ENCODE results near the gene CERS2. TPM values are rescaled to one million over a fixed set of nuclear protein-coding genes. Genes with fewer than 3 reads are reported as not detected.

CERS2 gene
- total RNA-seq, 1 experiment from 2014 or later, result 68.8 TPM

GRCh38 chr1:150999051-150999674 is 24.5 kb upstream of the CERS2 start:
- in situ Hi-C loops (cut with HindIII; ENCODE audit: low sequenced_read_pairs), result no loop called here
- DNase-seq (ENCODE audit: low spot score), result no peak

DNA sequence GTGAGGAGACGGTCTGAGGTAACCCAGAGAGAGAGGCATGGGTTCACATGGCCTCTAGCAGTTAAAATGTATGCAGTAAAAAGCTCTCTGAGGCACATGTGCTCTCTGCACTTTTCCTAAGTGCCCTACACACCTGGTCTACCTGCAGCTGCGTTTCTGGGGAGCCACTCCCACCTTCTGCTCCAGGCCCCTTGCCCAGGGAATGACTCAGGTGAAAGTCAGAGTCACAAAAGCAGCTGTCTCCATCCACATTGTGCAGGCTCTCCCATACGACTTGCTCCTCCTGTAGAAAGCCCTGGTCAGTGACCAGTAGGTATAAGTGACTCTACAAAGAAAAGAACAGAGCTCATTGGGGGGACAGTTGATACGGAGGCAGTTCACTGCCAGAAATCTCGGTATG is 23.3 kb upstream of the CERS2 start:
- in situ Hi-C loops (cut with HindIII; ENCODE audit: low sequenced_read_pairs), result no loop called here
- DNase-seq (ENCODE audit: low spot score), result no peak

DNA sequence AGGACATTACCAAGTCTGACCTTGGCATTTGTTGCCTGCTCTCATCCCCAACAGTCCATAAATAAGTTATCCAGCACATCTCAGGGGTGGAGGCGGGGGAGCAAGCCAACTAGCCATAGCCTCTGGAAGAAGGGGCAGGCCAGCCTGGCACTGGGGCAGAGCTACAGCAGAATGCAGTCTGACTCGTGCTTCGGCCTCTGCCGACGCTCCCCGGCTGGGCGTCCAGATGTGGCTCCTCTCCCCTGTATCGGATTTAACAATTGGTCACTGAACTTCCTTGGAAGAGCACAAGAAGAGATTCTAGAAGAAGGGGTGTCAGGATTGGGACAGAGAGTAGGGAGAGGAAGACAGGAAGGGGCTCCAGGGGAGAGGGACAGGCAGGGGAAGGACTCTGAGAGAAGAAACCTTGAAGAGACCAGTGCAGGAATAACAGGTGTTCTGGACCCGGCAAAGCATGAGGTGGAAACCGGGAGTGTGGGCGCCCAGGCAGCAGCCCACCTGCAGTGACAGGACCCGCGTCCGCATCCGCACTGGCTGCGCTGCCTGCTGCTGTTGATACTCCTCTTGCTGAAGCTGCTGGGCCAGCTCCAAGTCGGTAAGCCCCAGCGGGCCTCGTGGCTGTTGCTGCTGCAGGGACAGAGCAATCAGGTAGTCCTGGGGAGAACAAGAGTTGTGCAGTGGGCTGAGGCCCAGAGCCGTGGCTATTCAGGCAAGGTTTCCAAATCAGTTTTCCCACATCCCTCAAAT is 22.7 kb upstream of the CERS2 start:
- in situ Hi-C loops (cut with HindIII; ENCODE audit: low sequenced_read_pairs), result no loop called here

GRCh38 chr1:150995896-150996295 is 21.3 kb upstream of the CERS2 start:
- DNase-seq (ENCODE audit: low spot score), result peak; percentile 63
- in situ Hi-C loops (cut with HindIII; ENCODE audit: low sequenced_read_pairs), result no loop called here

More for the DNA sequence above, 22.7 kb upstream of the CERS2 start:
- DNase-seq (ENCODE audit: low spot score), result no peak

GRCh38 chr1:150995460-150995859 is 20.8 kb upstream of the CERS2 start:
- in situ Hi-C loops (cut with HindIII; ENCODE audit: low sequenced_read_pairs), result no loop called here

DNA sequence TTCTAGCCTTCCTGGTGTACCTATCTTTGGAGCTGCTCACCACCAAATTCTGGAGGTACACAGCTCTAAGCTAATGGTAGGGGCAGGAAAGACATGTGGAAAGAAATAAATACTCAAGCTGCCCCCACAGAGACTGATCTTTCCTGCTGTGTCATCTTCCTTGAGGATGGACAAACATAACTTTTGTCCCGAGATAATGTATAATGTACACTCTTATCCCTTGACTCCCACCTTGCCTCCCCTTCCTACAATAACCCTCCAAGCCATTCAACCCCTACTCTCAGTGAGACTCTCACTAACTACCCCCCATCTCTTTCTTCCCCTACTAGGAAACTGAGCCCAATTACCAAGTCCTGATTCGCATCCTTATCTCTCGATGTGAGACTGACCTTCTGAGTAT is 19.6 kb upstream of the CERS2 start:
- in situ Hi-C loops (cut with HindIII; ENCODE audit: low sequenced_read_pairs), result no loop called here
- no peak for DNase-seq (ENCODE audit: low spot score)

More at GRCh38 chr1:150995460-150995859, 20.8 kb upstream of the CERS2 start:
- no peak for DNase-seq (ENCODE audit: low spot score)

DNA sequence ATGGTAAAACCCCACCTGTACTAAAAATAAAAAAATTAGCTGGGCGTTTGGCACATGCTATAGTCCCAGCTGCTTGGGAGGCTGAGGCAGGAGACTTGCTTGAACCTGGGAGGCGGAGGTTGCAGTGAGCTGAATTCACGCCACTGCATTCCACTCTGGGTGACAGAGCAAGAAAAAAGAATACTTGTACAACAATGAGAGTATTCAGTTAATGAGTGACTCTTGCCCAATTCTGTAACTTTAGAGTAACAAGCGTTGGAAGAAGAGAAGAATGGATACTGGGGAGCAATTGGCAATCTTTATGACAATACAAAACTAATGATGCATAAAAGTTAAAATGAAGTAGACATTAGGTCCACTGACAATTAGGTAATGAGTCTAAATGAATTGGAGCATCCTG is 18.0 kb upstream of the CERS2 start:
- in situ Hi-C loops (cut with HindIII; ENCODE audit: low sequenced_read_pairs), result no loop called here
- no peak for DNase-seq (ENCODE audit: low spot score)

- in situ Hi-C loops (cut with HindIII; ENCODE audit: low sequenced_read_pairs), result no loop called here
- no peak for DNase-seq (ENCODE audit: low spot score)
These were observed 13.3 kb upstream of the CERS2 start for GRCh38 chr1:150987924-150988323.

DNA sequence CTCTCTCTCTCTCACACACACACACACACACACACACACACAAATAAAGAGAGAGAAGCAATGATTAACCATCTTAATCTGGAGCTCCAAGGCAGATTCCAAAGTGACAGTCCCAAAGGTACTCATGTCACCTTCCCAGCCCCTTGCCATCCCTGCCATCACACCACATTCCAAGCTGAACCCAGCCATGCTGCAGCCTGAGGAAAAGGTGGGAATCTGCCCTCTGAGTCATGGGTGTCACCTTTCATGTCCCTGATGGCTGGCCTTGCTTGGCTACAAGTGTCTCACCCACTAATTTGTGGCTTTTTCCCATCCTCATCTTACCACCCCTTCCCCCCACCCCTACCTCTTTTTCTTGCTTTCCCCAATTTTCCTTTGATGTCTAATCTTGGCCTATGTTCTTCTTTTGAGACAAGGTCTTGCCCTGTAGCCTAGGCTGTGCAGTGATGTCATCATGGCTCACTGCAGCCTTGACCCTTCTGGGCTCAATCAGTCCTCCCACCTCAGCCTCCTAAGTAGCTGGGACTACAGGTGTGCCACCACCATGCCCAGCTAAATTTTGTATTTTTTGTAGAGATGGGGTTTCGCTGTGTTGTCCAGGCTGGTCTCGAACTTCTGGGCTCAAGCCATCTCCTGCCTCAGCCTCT is 10.7 kb upstream of the CERS2 start:
- DNase-seq (ENCODE audit: low spot score), result no peak
- in situ Hi-C loops (cut with HindIII; ENCODE audit: low sequenced_read_pairs), result no loop called here

DNA sequence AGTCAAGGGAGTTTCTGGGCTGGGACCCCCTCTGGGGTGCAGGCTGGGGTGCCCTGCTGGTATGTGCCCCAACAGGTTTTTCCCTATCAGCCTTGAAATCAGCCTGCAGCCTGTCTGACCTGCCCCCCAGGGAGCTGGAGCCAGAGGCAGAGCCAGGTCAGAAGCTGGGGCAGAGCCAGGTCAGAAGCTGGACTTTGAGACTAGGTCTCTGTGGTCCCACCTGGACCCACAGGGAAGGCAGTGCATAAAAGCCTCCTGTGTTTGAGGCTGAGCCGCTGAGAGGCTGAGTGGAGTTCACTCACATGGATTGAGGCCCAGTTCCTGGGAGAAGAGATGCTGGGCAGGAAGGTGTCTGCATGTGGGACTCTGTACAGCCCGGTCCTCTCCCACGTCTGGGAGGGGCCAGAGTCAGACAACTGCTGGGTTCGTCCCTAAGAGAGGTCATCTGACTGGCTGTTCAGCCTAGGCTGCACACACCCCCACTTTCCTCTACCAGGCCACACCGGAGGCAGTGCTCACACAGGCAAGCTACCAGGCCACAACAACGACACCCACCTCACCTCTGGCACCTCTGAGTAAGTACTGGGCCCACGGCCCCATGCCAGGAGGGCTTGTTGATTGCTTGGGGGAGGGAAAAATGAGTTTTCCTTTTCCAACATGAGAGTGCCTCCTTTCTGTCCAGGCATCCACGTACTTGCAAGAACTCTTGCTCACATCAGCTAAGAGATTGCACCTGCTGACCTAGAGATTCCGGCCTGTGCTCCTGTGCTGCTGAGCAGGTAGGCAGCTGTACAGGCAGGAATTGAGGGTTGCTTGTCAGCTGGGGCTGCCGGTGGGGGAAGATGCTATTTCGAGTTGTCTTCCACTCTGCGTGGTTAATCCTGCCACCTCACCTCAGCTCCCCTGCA is 7.4 kb upstream of the CERS2 start, which contains the start of gene ANXA9:
Gene ANXA9, plus strand, starts transcription at position 488 of the 908 bp plus-strand sequence. CDS start 814 bp downstream, outside the sequence.
- DNase-seq (ENCODE audit: low spot score), result no peak
- in situ Hi-C loops (cut with HindIII; ENCODE audit: low sequenced_read_pairs), result no loop called here

- in situ Hi-C loops (cut with HindIII; ENCODE audit: low sequenced_read_pairs), result no loop called here
- DNase-seq (ENCODE audit: low spot score), result no peak
These were observed 6.7 kb upstream of the CERS2 start for GRCh38 chr1:150981177-150981804.

DNA sequence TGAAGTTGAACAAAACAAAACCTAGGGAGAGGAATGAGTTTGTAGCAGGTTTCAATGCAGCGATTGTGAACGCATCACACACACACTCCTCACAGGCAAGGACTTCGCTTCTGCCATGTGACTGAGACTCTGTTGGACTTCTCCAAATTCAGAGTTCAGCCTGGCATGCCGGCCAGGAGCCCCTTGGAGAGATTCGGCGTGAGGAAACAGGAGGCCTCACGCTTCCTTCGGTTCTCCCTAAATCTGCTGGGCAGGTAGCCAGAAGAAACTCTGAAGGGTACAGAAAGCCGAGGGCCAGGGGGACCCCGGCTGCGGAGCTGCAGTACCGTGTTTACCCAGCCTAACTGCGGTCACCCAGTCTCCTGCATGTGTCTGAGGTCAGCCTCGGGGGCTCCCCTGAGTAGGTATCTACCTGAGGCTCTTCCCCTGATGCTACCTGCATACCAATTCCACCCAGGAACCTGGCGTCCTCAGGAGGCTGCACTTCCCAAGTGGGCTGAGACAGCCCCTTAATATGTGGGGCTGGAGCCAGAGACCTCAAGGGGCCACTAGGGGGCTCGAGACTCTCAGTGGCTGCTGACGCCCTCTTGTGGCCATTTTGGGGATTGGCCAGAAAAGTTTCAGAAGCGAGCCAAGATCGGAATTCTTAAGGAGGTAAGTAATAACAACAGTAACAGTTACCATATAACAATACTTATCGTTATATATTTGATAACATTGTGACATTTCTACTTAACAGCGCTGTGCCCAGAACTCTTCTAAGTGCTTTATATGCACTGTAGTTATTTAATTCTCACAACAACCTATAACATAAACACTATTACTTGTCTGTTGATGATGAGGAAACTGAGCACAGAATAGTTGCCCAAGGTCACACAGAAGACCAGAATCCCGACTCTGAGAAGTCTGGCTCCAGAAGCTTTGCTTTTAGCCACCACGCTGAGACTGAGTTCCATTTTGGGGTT is 4.7 kb upstream of the CERS2 start:
- peak; percentile 92 for DNase-seq (ENCODE audit: low spot score)
- in situ Hi-C loops (cut with HindIII; ENCODE audit: low sequenced_read_pairs), result no loop called here

DNA sequence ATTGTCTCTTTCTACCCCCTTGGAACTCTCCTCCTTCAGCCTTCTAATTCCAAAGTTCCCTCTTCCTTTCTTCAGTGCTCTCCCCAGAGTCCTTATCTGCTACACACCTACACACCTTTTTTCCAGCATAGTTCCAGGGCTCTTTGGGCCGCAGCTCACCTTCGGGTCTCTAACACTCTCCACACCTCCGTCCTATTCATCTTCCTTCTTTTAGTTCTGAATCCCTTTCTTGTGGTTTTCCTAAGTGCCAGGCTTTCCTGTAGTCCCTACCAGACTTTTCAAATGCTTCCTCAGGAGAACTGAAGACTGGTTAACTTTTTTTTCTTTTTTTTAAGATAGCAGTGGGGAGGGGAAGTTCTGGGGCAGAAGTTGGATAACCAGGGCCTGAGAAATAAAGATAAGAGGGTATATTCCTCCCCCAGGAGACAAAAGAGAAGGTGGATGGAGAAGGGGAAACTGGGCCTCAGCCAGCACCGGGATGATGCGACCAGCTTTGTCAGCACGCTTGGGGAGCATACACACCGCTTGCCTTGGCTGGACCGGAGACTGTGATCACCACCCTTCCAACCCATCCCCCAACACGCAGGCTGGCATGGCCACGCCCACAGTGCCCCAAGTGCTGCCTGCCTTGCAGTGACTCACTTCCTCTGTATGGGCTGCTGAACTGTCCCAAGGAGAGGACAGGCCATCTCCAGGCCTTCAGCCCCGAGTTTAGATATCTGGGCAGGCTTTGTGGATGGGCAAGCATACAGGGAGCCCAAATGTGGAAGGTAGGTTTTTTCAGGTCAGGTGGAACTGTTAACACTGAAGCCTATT is 2.5 kb upstream of the CERS2 start:
- DNase-seq (ENCODE audit: low spot score), result no peak

DNA sequence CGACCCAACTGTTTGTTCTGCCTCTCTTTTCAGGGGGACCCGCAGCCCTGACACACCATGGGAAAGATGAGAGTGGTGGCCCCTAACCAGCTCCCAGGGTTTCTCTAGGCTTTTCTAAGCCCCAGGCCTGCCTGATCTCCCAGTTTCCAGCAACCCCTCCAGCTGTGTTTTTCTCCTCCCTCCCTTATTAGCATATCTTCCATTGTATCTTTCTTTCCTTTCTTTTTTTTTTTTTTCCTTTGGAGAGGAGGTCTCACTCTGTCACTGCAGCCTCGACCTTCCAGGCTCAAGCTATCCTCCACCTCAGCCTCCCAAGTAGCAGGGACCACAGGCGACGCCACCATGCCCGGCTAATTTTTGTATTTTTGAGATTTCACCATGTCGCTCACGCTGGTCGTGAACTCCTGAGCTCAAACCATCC is 1.8 kb upstream of the CERS2 start:
- in situ Hi-C loops (cut with HindIII; ENCODE audit: low sequenced_read_pairs), result no loop called here
- no peak for DNase-seq (ENCODE audit: low spot score)

More for the DNA sequence above, 2.5 kb upstream of the CERS2 start:
- in situ Hi-C loops (cut with HindIII; ENCODE audit: low sequenced_read_pairs), result no loop called here

GRCh38 chr1:150973836-150974579 is 627 bp downstream of the CERS2 start:
- peak; percentile 55 for DNase-seq (ENCODE audit: low spot score)
- in situ Hi-C loops (cut with HindIII; ENCODE audit: low sequenced_read_pairs), result no loop called here

GRCh38 chr1:150973258-150973835 is 1.3 kb downstream of the CERS2 start:
- in situ Hi-C loops (cut with HindIII; ENCODE audit: low sequenced_read_pairs), result no loop called here
- DNase-seq (ENCODE audit: low spot score), result no peak
